HCT116 (cell line): ENCODE data around the gene TNIP3. TPM values are rescaled to one million over a fixed set of nuclear protein-coding genes. Genes with fewer than 3 reads are reported as not detected.

ENCODE experiments used
- ATAC-seq: fragments of 200-7000 bp; cut with Tn5 transposase; 2 replicates; pipeline ENCODE4 v1.9.1; 2020; ENCODE audit warnings: mild to moderate bottlenecking, moderate library complexity
- BruUV-seq: library from RNA; stranded (reverse); fragments of 400-500 nt; replicated peaks from 2 replicates; lab custom pipeline; 2021; lab: Mats Ljungman, UMichigan
- CTCF ChIA-PET: fragments of 300-600 bp; sonication (Branson Sonifier 250); formaldehyde crosslinking; loops from one replicate; lab custom pipeline; 2021; ENCODE audit warnings: antibody characterized with exemption; lab: Charles Lee
- POLR2A ChIA-PET: fragments of 300-600, 350-600 bp; sonication (Branson Sonifier 250); formaldehyde crosslinking; loops from one replicate; lab custom pipeline; 2021; ENCODE audit warnings: antibody characterized with exemption; lab: Charles Lee
- RAD21 ChIA-PET, 2 experiments: fragments of 300-600 bp; sonication (Branson Sonifier 250); formaldehyde crosslinking; loops; one replicate each; lab custom pipeline; 2023; ENCODE audit warnings: low total read pairs in 2 of 2; ENCODE audit not compliant: uncharacterized antibody in 2 of 2, unreplicated experiment in 2 of 2, low non-redundant PET in 1 of 2; lab: Charles Lee
- DNase-seq: peaks from one replicate; pipeline ENCODE4 v3.0.0-alpha.2; 2010; ENCODE audit warnings: low read depth, low spot score
- H2AFZ ChIP-seq: fragments of 200-600 bp; shearing (Covaris generic), sonication (generic); 2 replicates; pipeline ENCODE4 v1.6.1; 2017; ENCODE audit warnings: low read depth, mixed run types, mixed read lengths, antibody characterized with exemption, low read length; ENCODE audit not compliant: poor library complexity, severe bottlenecking
- H3K27ac ChIP-seq: 2 replicates; pipeline ENCODE4 v1.5.1; 2012; ENCODE audit warnings: low read depth, low read length
- H3K27me3 ChIP-seq: fragments of 200-600 bp; sonication (generic); 2 replicates; pipeline ENCODE4 v1.6.1; 2016; ENCODE audit warnings: mixed run types, low read length, mixed read lengths; ENCODE audit not compliant: insufficient read depth
- H3K36me3 ChIP-seq, 2 experiments: fragments of 200-500 bp in 1 of 2; fragments of 200-600 bp in 1 of 2; sonication (Bioruptor generic) in 1 of 2; sonication (generic) in 1 of 2; 2 replicates each; pipeline versions ENCODE4 v1.5.1 to v1.6.1; 2014 to 2016; ENCODE audit warnings: low read length in 2 of 2, inconsistent platforms in 1 of 2, mixed read lengths in 1 of 2, mixed run types in 1 of 2; ENCODE audit not compliant: insufficient read depth in 2 of 2, control insufficient read depth in 1 of 2
- H3K4me1 ChIP-seq, 2 experiments: fragments of 200-600 bp in 1 of 2; sonication (generic) in 1 of 2; 2 replicates each; pipeline versions ENCODE4 v1.5.1 to v1.6.1; 2012 to 2017; ENCODE audit warnings: low read length in 2 of 2, inconsistent platforms in 1 of 2, mild to moderate bottlenecking in 1 of 2, mixed read lengths in 1 of 2, mixed run types in 1 of 2, moderate library complexity in 1 of 2; ENCODE audit not compliant: insufficient read depth in 2 of 2, control insufficient read depth in 1 of 2
- H3K4me2 ChIP-seq: fragments of 200-600 bp; sonication (generic); 2 replicates; pipeline ENCODE4 v1.6.1; 2017; ENCODE audit warnings: mixed run types, low read length, mixed read lengths
- H3K4me3 ChIP-seq, 2 experiments: fragments of 200-600 bp in 1 of 2; sonication (generic) in 1 of 2; replicated peaks in 1 of 2; 2 replicates each; pipeline ENCODE4 v1.5.1; 2011 to 2016; ENCODE audit warnings: low read length in 2 of 2, control low read depth in 1 of 2, low read depth in 1 of 2, mild to moderate bottlenecking in 1 of 2, mixed read lengths in 1 of 2, mixed run types in 1 of 2
- H3K79me2 ChIP-seq: fragments of 200-600 bp; sonication (generic); 2 replicates; pipeline ENCODE4 v1.6.1; 2017; ENCODE audit warnings: mild to moderate bottlenecking, mixed run types, low read length, moderate library complexity, mixed read lengths; ENCODE audit not compliant: insufficient read depth
- H3K9ac ChIP-seq: fragments of 200-600 bp; sonication (generic); 2 replicates; pipeline ENCODE4 v1.6.1; 2016; ENCODE audit warnings: low read length, mixed read lengths
- H3K9me2 ChIP-seq: fragments of 200-600 bp; sonication (generic), shearing (Covaris generic); 2 replicates; pipeline ENCODE4 v1.6.1; 2017; ENCODE audit warnings: mixed run types, mild to moderate bottlenecking, moderate library complexity; ENCODE audit not compliant: insufficient read depth
- H3K9me3 ChIP-seq, 2 experiments: fragments of 200-500 bp in 1 of 2; fragments of 200-600 bp in 1 of 2; sonication (Bioruptor generic) in 1 of 2; sonication (generic) in 1 of 2; 2 replicates each; pipeline ENCODE4 v1.6.1; 2014 to 2017; ENCODE audit warnings: low read length in 2 of 2, mixed read lengths in 2 of 2, inconsistent platforms in 1 of 2, low read depth in 1 of 2, mild to moderate bottlenecking in 1 of 2, mixed run types in 1 of 2, moderate library complexity in 1 of 2; ENCODE audit not compliant: control insufficient read depth in 1 of 2, insufficient read depth in 1 of 2
- H4K20me1 ChIP-seq: fragments of 200-600 bp; sonication (generic), shearing (Covaris generic); 2 replicates; pipeline ENCODE4 v1.6.1; 2017; ENCODE audit warnings: mixed run types, mild to moderate bottlenecking, moderate library complexity; ENCODE audit not compliant: insufficient read depth
- CBX3 ChIP-seq: IDR thresholded peaks from 2 replicates; pipeline ENCODE4 v1.6.1; 2012; ENCODE audit warnings: low read depth
- CEBPB ChIP-seq: IDR thresholded peaks from 2 replicates; pipeline ENCODE4 v1.6.1; 2012; ENCODE audit warnings: low read depth
- EGR1 ChIP-seq: IDR thresholded peaks from 2 replicates; pipeline ENCODE4 v1.6.1; 2012; ENCODE audit warnings: low read depth
- ELF1 ChIP-seq: IDR thresholded peaks from 2 replicates; pipeline ENCODE4 v1.6.1; 2012; ENCODE audit warnings: low read depth, borderline replicate concordance
- EZH2phosphoT487 ChIP-seq: fragments of 200-600 bp; IDR thresholded peaks from 2 replicates; pipeline ENCODE4 v1.6.1; 2018; ENCODE audit warnings: antibody characterized with exemption, borderline replicate concordance
- FOSL1 ChIP-seq: IDR thresholded peaks from 2 replicates; pipeline ENCODE4 v1.6.1; 2012; ENCODE audit warnings: low read depth
- JUND ChIP-seq: IDR thresholded peaks from 2 replicates; pipeline ENCODE4 v1.6.1; 2012
- RAD21 ChIP-seq: IDR thresholded peaks from 2 replicates; pipeline ENCODE4 v1.6.1; 2012; ENCODE audit warnings: low read depth, mild to moderate bottlenecking
- SP1 ChIP-seq: IDR thresholded peaks from 2 replicates; pipeline ENCODE4 v1.6.1; 2012; ENCODE audit warnings: low read depth
- SRF ChIP-seq: IDR thresholded peaks from 2 replicates; pipeline ENCODE4 v1.6.1; 2012; ENCODE audit warnings: low read depth
- TCF7L2 ChIP-seq: IDR thresholded peaks from 2 replicates; pipeline ENCODE4 v1.7.0; 2011; ENCODE audit warnings: borderline replicate concordance, inconsistent platforms; ENCODE audit not compliant: insufficient read depth, insufficient read length; ENCODE audit errors: extremely low read depth
- ZFX ChIP-seq: fragments of 450-650 bp; IDR thresholded peaks from 2 replicates; pipeline ENCODE4 v1.6.1; 2017
- intact Hi-C: fragments of 100-400 bp; cut with micrococcal nuclease; formaldehyde crosslinking; loops from 2 replicates; pipeline ENCODE4 v1.10.0; 2022
- total RNA-seq: library from RNA; stranded (reverse); gene quantifications from one replicate; pipeline ENCODE4 v1.2.1, GENCODE V29; 2021; ENCODE audit not compliant: unreplicated experiment
- TF ChIP-seq, protein P1 (sequence below), 3 experiments: fragments of 200-600 bp in 1 of 3; sonication (generic) in 1 of 3; IDR thresholded peaks in 2 of 3; conservative IDR thresholded peaks in 1 of 3; 2 replicates each; pipeline ENCODE4 v1.5.1; 2012 to 2017; ENCODE audit warnings: low read depth in 2 of 3, low read length in 2 of 3, antibody characterized with exemption in 1 of 3, borderline replicate concordance in 1 of 3, control low read depth in 1 of 3, mild to moderate bottlenecking in 1 of 3, mixed read lengths in 1 of 3, mixed run types in 1 of 3, moderate library complexity in 1 of 3; ENCODE audit not compliant: insufficient read depth in 1 of 3
- TF ChIP-seq, protein P2 (sequence below): IDR thresholded peaks from 2 replicates; pipeline ENCODE4 v1.6.1; 2012; ENCODE audit warnings: low read depth
- TF ChIP-seq, protein P3 (sequence below): IDR thresholded peaks from 2 replicates; pipeline ENCODE4 v1.6.1; 2012
- TF ChIP-seq, protein P4 (sequence below): IDR thresholded peaks from 2 replicates; pipeline ENCODE4 v1.6.1; 2012

TNIP3 gene
- total RNA-seq, 1 experiment from 2014 or later: not detected

DNA sequence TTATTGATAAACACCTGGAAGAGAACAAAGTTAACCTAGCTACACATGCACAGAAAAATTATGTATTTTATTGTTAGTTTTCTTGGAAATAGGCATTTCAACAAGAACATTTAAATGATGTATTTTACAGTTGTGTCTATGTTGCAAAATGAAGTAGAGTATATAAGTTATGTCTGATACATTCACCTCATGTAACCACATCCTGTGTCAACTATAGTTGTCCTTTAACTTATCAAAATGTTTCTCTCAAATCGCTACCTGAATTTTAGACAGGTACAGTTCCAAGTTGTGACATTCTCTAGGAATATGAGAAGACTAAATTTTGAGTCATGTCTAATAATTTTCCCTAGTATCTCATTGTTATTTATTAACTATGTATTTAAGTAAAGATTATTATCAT lies 27.2 kb upstream of the TNIP3 start:
- H3K4me1 ChIP-seq: peaks cover 0 to 3% of the 10 kb centered on the region in 2 experiments; a peak in 1 of 4 replicates
- H3K9me2 ChIP-seq: no peaks in the 10 kb centered on the region
- no TSS peak for BruUV-seq
- RAD21 ChIA-PET: no interaction called here
- H3K4me2 ChIP-seq: no peak overlapping the region
- H3K4me3 ChIP-seq: no peak overlapping the region
- H3K27ac ChIP-seq: no peak overlapping the region
- H2AFZ ChIP-seq: no peak overlapping the region
- H3K79me2 ChIP-seq: no peaks in the 10 kb centered on the region
- DNase-seq (no peak), ATAC-seq (no peak)
- CTCF ChIA-PET: interaction anchor here (1.4 kb wide), 1 partner anchor 72 kb away, joined by 3 read pairs; no protein-coding TSS in a partner anchor
- H4K20me1 ChIP-seq: no peaks in the 10 kb centered on the region
- no peaks in the 10 kb centered on the region for H3K27me3 ChIP-seq
- TF ChIP-seq FOSL1 (no peak), EZH2phosphoT487 (no peak), ZFX (no peak), EGR1 (no peak), CEBPB (no peak), TCF7L2 (no peak), SRF (no peak), SP1 (no peak)
- TF ChIP-seq, protein P1, sequence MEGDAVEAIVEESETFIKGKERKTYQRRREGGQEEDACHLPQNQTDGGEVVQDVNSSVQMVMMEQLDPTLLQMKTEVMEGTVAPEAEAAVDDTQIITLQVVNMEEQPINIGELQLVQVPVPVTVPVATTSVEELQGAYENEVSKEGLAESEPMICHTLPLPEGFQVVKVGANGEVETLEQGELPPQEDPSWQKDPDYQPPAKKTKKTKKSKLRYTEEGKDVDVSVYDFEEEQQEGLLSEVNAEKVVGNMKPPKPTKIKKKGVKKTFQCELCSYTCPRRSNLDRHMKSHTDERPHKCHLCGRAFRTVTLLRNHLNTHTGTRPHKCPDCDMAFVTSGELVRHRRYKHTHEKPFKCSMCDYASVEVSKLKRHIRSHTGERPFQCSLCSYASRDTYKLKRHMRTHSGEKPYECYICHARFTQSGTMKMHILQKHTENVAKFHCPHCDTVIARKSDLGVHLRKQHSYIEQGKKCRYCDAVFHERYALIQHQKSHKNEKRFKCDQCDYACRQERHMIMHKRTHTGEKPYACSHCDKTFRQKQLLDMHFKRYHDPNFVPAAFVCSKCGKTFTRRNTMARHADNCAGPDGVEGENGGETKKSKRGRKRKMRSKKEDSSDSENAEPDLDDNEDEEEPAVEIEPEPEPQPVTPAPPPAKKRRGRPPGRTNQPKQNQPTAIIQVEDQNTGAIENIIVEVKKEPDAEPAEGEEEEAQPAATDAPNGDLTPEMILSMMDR (IDR thresholded peaks at IDR 0.05 in 2 of 3, conservative IDR thresholded peaks at IDR 0.05 in 1 of 3; ENCODE audit: borderline replicate concordance in 1 of 3, insufficient read depth in 1 of 3, low read depth in 2 of 3, low read length in 2 of 3): no peak
- no peaks in the 10 kb centered on the region for H3K36me3 ChIP-seq
- intact Hi-C loops: loop anchor here (5.0 kb wide), 1 partner anchor 231 kb away; no protein-coding TSS in a partner anchor
- no peaks in the 10 kb centered on the region for H3K9me3 ChIP-seq
- POLR2A ChIA-PET: no interaction called here
- H3K9ac ChIP-seq: no peak overlapping the region

DNA sequence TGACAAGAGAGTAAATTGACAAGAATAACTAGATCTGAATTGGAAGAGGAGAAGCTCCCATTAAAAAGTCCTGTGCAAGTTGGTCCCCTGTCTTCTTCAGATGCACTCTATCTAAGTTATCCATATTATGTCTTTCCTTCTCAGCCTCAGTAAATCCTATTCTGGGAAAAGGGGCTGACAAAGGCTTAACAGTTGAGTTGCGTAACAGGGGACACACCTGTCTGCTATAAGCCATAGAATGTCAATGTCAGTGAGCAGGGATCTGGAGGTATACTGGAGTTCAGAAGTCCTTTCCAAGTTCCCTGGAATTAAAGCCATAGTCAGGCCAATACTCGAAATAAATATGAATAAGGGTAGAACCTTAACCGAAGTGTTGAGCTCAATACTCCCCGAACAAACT lies 26.3 kb upstream of the TNIP3 start:
- Histone ChIP-seq H3K9me3 (no peaks in the 10 kb centered on the region), H3K36me3 (no peaks in the 10 kb centered on the region), H3K27me3 (no peaks in the 10 kb centered on the region), H3K27ac (no peak overlapping the region), H3K79me2 (no peaks in the 10 kb centered on the region), H3K9me2 (no peaks in the 10 kb centered on the region), H3K4me3 (no peak overlapping the region), H3K4me1 (peaks cover 0 to 3% of the 10 kb centered on the region in 2 experiments; a peak in 1 of 4 replicates), H3K4me2 (no peak overlapping the region), H3K9ac (no peak overlapping the region), H2AFZ (no peak overlapping the region), H4K20me1 (no peaks in the 10 kb centered on the region)
- intact Hi-C loops: loop anchor here (5.0 kb wide), 1 partner anchor 232 kb away; no protein-coding TSS in a partner anchor
- ChIA-PET POLR2A (no interaction called here), CTCF (no interaction called here), RAD21 (no interaction called here)
- no TSS peak for BruUV-seq
- TF ChIP-seq, protein P2, sequence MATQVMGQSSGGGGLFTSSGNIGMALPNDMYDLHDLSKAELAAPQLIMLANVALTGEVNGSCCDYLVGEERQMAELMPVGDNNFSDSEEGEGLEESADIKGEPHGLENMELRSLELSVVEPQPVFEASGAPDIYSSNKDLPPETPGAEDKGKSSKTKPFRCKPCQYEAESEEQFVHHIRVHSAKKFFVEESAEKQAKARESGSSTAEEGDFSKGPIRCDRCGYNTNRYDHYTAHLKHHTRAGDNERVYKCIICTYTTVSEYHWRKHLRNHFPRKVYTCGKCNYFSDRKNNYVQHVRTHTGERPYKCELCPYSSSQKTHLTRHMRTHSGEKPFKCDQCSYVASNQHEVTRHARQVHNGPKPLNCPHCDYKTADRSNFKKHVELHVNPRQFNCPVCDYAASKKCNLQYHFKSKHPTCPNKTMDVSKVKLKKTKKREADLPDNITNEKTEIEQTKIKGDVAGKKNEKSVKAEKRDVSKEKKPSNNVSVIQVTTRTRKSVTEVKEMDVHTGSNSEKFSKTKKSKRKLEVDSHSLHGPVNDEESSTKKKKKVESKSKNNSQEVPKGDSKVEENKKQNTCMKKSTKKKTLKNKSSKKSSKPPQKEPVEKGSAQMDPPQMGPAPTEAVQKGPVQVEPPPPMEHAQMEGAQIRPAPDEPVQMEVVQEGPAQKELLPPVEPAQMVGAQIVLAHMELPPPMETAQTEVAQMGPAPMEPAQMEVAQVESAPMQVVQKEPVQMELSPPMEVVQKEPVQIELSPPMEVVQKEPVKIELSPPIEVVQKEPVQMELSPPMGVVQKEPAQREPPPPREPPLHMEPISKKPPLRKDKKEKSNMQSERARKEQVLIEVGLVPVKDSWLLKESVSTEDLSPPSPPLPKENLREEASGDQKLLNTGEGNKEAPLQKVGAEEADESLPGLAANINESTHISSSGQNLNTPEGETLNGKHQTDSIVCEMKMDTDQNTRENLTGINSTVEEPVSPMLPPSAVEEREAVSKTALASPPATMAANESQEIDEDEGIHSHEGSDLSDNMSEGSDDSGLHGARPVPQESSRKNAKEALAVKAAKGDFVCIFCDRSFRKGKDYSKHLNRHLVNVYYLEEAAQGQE: no peak
- TF ChIP-seq SRF (no peak), EGR1 (no peak), JUND (no peak), CBX3 (no peak), SP1 (no peak), CEBPB (no peak), RAD21 (no peak), ELF1 (no peak)
- TF ChIP-seq, protein P3, sequence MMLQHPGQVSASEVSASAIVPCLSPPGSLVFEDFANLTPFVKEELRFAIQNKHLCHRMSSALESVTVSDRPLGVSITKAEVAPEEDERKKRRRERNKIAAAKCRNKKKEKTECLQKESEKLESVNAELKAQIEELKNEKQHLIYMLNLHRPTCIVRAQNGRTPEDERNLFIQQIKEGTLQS: no peak
- TF ChIP-seq, protein P4, sequence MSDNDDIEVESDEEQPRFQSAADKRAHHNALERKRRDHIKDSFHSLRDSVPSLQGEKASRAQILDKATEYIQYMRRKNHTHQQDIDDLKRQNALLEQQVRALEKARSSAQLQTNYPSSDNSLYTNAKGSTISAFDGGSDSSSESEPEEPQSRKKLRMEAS: no peak
- DNase-seq: no peak
- ATAC-seq: no peak
